Fibroblast of lung (primary cell): ENCODE data around the gene CENPH. TPM values are rescaled to one million over a fixed set of nuclear protein-coding genes. Genes with fewer than 3 reads are reported as not detected.
"Not testable (repeated sequence)": the region's sequence is repeated elsewhere in the genome, so short reads cannot be mapped to it uniquely, and the experiment has no call there.

Experiments used
- DNase-seq, 2 donors: peaks; one replicate each; pipeline versions ENCODE4 v3.0.0 to v3.0.0-alpha.2; 2010; ENCODE audit warnings: low read depth in 2 of 2
- H2AFZ ChIP-seq: 2 replicates; pipeline ENCODE4 v1.5.1; 2012; ENCODE audit warnings: low read length, control low read depth, inconsistent platforms
- H3K27ac ChIP-seq: 2 replicates; pipeline ENCODE4 v1.5.1; 2011; ENCODE audit warnings: low read length, control low read depth; ENCODE audit not compliant: insufficient read depth
- H3K27me3 ChIP-seq: 2 replicates; pipeline ENCODE4 v1.5.1; 2011; ENCODE audit warnings: mild to moderate bottlenecking, low read length; ENCODE audit not compliant: control insufficient read depth, insufficient read depth
- H3K36me3 ChIP-seq: 2 replicates; pipeline ENCODE4 v1.5.1; 2011; ENCODE audit warnings: low read length; ENCODE audit not compliant: control insufficient read depth, insufficient read depth
- H3K4me1 ChIP-seq: 2 replicates; pipeline ENCODE4 v1.5.1; 2011; ENCODE audit warnings: low read length; ENCODE audit not compliant: control insufficient read depth, insufficient read depth; ENCODE audit errors: extremely low read depth
- H3K4me2 ChIP-seq: 2 replicates; pipeline ENCODE4 v1.5.1; 2011; ENCODE audit warnings: low read length, control low read depth; ENCODE audit not compliant: insufficient read depth; ENCODE audit errors: extremely low read depth
- H3K4me3 ChIP-seq, 4 experiments: fragments of 200-600 bp in 1 of 4; sonication (generic) in 1 of 4; replicated peaks in 1 of 4; 2 replicates each; pipeline ENCODE4 v1.5.1; 2011 to 2016; ENCODE audit warnings: low read length in 4 of 4, low read depth in 3 of 4, mild to moderate bottlenecking in 3 of 4, control low read depth in 2 of 4, inconsistent platforms in 1 of 4, mixed read lengths in 1 of 4; ENCODE audit not compliant: insufficient read depth in 1 of 4; ENCODE audit errors: control extremely low read depth in 1 of 4
- H3K79me2 ChIP-seq: 2 replicates; pipeline ENCODE4 v1.5.1; 2012; ENCODE audit warnings: mild to moderate bottlenecking, low read length, inconsistent platforms; ENCODE audit not compliant: control insufficient read depth, insufficient read depth
- H3K9ac ChIP-seq: 2 replicates; pipeline ENCODE4 v1.5.1; 2011; ENCODE audit warnings: mild to moderate bottlenecking, low read length, control low read depth; ENCODE audit not compliant: insufficient read depth
- H3K9me3 ChIP-seq: 2 replicates; pipeline ENCODE4 v1.5.1; 2012; ENCODE audit warnings: low read depth, low read length; ENCODE audit not compliant: control insufficient read depth, insufficient read depth
- H4K20me1 ChIP-seq: 2 replicates; pipeline ENCODE4 v1.5.1; 2011; ENCODE audit warnings: low read length; ENCODE audit not compliant: control insufficient read depth, insufficient read depth; ENCODE audit errors: extremely low read depth
- EZH2 ChIP-seq: IDR thresholded peaks from 2 replicates; pipeline ENCODE4 v1.5.1; 2012; ENCODE audit warnings: low read length, control low read depth, mild to moderate bottlenecking; ENCODE audit errors: missing control alignments
- polyA plus RNA-seq, 2 donors: library from polyadenylated mRNA; depleted of rRNA in 1 of 2; stranded (reverse) in 1 of 2; unstranded in 1 of 2; fragments of >200 nt; gene quantifications; 2 replicates each; pipeline ENCODE4 v1.2.1, GENCODE V29; 2011 to 2012; ENCODE audit warnings: missing spikeins in 1 of 2
- total RNA-seq: library from RNA; depleted of rRNA; stranded (reverse); fragments of >200 nt; gene quantifications from 2 replicates; pipeline ENCODE4 v1.2.1, GENCODE V29; 2014
- TF ChIP-seq, protein P1 (sequence below), 2 donors: IDR thresholded peaks in 1 of 2; conservative IDR thresholded peaks in 1 of 2; 1 replicate in 1 of 2; 2 replicates in 1 of 2; pipeline ENCODE4 v1.5.1; 2011 to 2012; ENCODE audit warnings: low read length in 2 of 2, control low read depth in 1 of 2, inconsistent platforms in 1 of 2, low read depth in 1 of 2, mild to moderate bottlenecking in 1 of 2

CENPH gene
- total and polyA plus RNA-seq, 2 donors (not counting 1 experiment from before 2014, with no cell fraction given), result 7.1 to 10.9 TPM

DNA sequence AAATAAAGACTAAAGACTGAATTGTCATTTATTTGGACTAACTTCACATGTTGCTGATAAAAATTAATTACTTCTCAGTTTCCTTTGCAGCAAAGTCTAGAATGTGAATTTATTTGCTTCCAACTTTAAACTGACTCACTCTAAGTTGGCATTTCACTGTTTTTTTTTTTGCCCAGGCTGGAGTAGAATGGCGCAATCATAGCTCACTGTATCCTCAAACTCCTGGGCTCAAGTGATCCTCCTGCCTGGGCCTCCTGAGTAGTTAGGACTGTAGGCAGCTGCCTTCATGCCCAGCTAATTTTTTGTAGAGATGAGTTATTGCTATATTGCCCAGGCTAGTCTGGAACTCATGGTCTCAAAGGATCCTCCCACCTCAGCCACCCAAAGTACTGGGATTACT is 18.9 kb upstream of the CENPH start:
- H3K79me2 ChIP-seq, result peaks cover 37% of the 10 kb centered on the region

DNA sequence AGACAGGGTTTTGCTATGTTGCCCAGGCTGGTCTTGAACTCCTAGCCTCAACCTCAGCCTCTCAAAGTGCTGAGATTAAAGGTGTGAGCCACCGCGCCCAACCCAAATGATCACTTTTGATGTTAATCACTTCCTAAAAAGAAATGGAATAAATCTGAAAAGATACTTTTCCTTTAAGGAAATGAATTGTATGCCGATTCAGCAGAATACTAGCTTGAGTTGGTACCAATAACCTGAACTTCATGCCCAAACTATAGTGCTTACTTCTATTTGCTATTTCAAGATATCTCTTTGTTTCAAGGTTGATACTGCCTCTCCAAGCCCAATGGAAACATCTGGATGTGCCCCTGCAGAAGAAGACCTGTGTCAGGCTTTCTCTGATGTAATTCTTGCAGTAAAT is 18.4 kb upstream of the CENPH start:
- Histone ChIP-seq H3K36me3 (peaks cover 8% of the 10 kb centered on the region), H3K4me1 (peaks cover 3% of the 10 kb centered on the region), H3K79me2 (peaks cover 37% of the 10 kb centered on the region), H2AFZ (no peak overlapping the region), H3K27me3 (no peaks in the 10 kb centered on the region), H4K20me1 (no peaks in the 10 kb centered on the region), H3K4me3 (no peak overlapping the region), H3K9me3 (no peaks in the 10 kb centered on the region), H3K9ac (no peak overlapping the region), H3K27ac (no peak overlapping the region), H3K4me2 (no peak overlapping the region)
- TF ChIP-seq, protein P1, sequence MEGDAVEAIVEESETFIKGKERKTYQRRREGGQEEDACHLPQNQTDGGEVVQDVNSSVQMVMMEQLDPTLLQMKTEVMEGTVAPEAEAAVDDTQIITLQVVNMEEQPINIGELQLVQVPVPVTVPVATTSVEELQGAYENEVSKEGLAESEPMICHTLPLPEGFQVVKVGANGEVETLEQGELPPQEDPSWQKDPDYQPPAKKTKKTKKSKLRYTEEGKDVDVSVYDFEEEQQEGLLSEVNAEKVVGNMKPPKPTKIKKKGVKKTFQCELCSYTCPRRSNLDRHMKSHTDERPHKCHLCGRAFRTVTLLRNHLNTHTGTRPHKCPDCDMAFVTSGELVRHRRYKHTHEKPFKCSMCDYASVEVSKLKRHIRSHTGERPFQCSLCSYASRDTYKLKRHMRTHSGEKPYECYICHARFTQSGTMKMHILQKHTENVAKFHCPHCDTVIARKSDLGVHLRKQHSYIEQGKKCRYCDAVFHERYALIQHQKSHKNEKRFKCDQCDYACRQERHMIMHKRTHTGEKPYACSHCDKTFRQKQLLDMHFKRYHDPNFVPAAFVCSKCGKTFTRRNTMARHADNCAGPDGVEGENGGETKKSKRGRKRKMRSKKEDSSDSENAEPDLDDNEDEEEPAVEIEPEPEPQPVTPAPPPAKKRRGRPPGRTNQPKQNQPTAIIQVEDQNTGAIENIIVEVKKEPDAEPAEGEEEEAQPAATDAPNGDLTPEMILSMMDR (conservative IDR thresholded peaks at IDR 0.05 in 1 of 2, IDR thresholded peaks at IDR 0.05 in 1 of 2; ENCODE audit: low read depth in 1 of 2, low read length in 2 of 2), result no peak
- no peak for TF ChIP-seq EZH2
- no peak for DNase-seq

More for the DNA sequence above, 18.9 kb upstream of the CENPH start:
- H3K36me3 ChIP-seq, result peaks cover 7% of the 10 kb centered on the region
- DNase-seq, result peak in 1 of 2 donors; percentile 12
- TF ChIP-seq, protein P1 (conservative IDR thresholded peaks at IDR 0.05 in 1 of 2, IDR thresholded peaks at IDR 0.05 in 1 of 2; ENCODE audit: low read depth in 1 of 2, low read length in 2 of 2), result no peak
- no peak for TF ChIP-seq EZH2
- H3K27ac ChIP-seq, result no peak overlapping the region
- H3K9ac ChIP-seq, result no peak overlapping the region
- no peaks in the 10 kb centered on the region for H3K27me3 ChIP-seq
- peaks cover 3% of the 10 kb centered on the region for H3K4me1 ChIP-seq
- H4K20me1 ChIP-seq, result no peaks in the 10 kb centered on the region
- H3K4me3 ChIP-seq, result no peak overlapping the region
- no peak overlapping the region for H2AFZ ChIP-seq
- no peak overlapping the region for H3K4me2 ChIP-seq
- H3K9me3 ChIP-seq, result no peaks in the 10 kb centered on the region

DNA sequence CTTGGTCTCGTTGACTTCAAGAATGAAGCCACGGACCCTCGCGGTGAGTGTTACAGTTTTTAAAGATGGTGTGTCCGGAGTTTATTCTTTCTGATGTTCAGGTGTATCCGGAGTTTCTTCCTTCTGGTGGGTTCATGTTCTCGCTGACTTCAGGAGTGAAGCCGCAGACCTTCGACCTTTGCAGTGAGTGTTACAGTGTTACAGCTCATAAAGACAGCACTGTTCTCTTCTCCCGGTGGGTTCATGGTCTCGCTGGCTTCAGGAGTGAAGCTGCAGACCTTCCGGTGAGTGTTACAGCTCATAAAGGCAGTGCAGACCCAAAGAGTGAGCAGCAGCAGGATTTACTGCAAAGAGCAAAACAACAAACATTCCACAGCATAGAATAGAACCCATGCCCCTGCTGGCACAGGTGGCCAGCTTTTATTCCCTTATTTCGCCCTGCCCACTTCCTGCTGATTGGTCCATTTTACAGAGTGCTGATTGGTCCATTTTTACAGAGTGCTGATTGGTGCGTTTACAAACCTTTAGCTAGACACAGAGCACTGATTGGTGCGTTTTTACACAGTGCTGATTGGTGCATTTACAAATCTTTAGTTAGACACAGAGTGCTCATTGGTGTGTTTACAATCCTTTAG is 7.6 kb upstream of the CENPH start:
- not testable (repeated sequence) for H3K4me1 ChIP-seq, H2AFZ ChIP-seq, DNase-seq

More for the DNA sequence above, 7.6 kb upstream of the CENPH start:
- not testable (repeated sequence) for H4K20me1 ChIP-seq, H3K4me2 ChIP-seq, H3K27ac ChIP-seq, H3K79me2 ChIP-seq, H3K27me3 ChIP-seq, H3K9ac ChIP-seq, H3K4me3 ChIP-seq, H3K36me3 ChIP-seq, H3K9me3 ChIP-seq
